Progenitor cell of endocrine pancreas (in vitro differentiated cells): Measurements from ENCODE around the gene LDLRAD2. TPM values are rescaled to one million over a fixed set of nuclear protein-coding genes. Genes with fewer than 3 reads are reported as not detected.
A peak's percentile ranks its signal among the peaks of the same experiment; 100 is the strongest.

Experiments
- DNase-seq: peaks from one replicate; pipeline ENCODE4 v3.0.0; 2021; ENCODE audit warnings: low spot score; ENCODE audit not compliant: unreplicated experiment
- H3K27ac Mint-ChIP-seq: 2 replicates; pipeline ENCODE4 v1.8.0; 2021; ENCODE audit warnings: mild to moderate bottlenecking, moderate library complexity, mixed read lengths
- H3K27me3 Mint-ChIP-seq: 2 replicates; pipeline ENCODE4 v1.8.0; 2021; ENCODE audit warnings: mixed read lengths
- H3K36me3 Mint-ChIP-seq: 2 replicates; pipeline ENCODE4 v1.8.0; 2022; ENCODE audit warnings: mixed read lengths; ENCODE audit not compliant: insufficient read depth
- H3K4me1 Mint-ChIP-seq: 2 replicates; pipeline ENCODE4 v1.8.0; 2021; ENCODE audit warnings: low read depth, mixed read lengths
- H3K4me3 Mint-ChIP-seq: 2 replicates; pipeline ENCODE4 v1.8.0; 2021; ENCODE audit warnings: low read depth, mild to moderate bottlenecking, moderate library complexity, mixed read lengths
- H3K9me3 Mint-ChIP-seq: 2 replicates; pipeline ENCODE4 v1.8.0; 2021; ENCODE audit warnings: low read depth, mixed read lengths
- CTCF ChIP-seq: fragments of 200-600 bp; sonication (generic); IDR thresholded peaks from one replicate; pipeline ENCODE4 v1.5.0; 2021; ENCODE audit warnings: antibody characterized with exemption, mild to moderate bottlenecking; ENCODE audit not compliant: unreplicated experiment
- total RNA-seq: library from RNA; stranded (reverse); gene quantifications from 2 replicates; pipeline ENCODE4 v1.2.1, GENCODE V29; 2021

Gene LDLRAD2
- total RNA-seq, 1 donor from 2014 or later = 0.77 TPM

DNA sequence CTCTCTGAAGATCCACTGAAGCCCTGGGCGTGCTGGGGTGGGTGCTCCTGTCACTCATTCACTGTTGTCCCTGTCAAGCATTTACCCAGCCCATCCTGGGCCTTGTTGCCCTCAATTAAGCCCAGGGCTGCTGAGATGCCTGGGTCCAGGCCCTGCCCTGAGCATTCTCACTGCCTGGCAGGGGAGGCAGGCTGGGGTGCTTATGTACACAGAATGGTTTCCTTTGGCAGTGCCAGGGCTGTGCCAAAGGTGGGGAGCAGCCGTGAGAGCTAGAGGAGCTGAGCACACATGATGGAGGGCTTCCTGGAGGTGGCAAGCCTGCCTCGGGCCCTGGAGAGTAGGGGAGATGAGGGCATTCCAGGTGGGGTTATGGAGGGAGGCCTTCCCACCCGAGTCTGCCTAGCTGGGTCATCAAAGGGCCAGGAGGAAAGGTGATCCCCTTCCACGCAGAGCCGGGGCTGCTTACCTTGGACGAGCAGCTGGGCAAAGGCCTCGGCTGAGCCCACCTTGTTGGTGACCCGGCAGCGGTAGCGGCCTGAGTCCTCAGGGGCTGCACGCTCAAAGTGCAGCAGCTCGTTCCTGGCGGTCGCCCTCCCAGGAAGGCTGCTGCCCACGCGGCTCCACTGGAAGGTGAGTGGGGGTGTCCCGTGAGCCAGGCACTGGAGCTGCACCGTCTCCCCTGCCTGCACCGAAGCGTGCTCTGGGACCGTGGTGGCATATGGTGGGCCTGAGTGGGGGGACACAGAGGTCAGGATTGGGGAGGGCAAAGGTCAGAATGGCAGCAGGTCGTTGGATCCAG lies 26.5 kb downstream of the LDLRAD2 start:
- no peak overlapping the region for H3K4me3 Mint-ChIP-seq
- no peak for DNase-seq
- H3K9me3 Mint-ChIP-seq = no peaks in the 10 kb centered on the region
- no peaks in the 10 kb centered on the region for H3K27me3 Mint-ChIP-seq
- no peak for TF ChIP-seq CTCF
- H3K27ac Mint-ChIP-seq = peak overlapping the region; percentile 67
- H3K36me3 Mint-ChIP-seq = peaks cover 40% of the 10 kb centered on the region
- no peaks in the 10 kb centered on the region for H3K4me1 Mint-ChIP-seq

- Mint-ChIP-seq H3K36me3 (peaks cover 32% of the 10 kb centered on the region), H3K27ac (no peak overlapping the region), H3K27me3 (no peaks in the 10 kb centered on the region), H3K4me3 (no peak overlapping the region), H3K4me1 (no peaks in the 10 kb centered on the region), H3K9me3 (no peaks in the 10 kb centered on the region)
- DNase-seq = no peak
- no peak for TF ChIP-seq CTCF
These were observed 27.4 kb downstream of the LDLRAD2 start for GRCh38 chr1:21839337-21840037.

DNA sequence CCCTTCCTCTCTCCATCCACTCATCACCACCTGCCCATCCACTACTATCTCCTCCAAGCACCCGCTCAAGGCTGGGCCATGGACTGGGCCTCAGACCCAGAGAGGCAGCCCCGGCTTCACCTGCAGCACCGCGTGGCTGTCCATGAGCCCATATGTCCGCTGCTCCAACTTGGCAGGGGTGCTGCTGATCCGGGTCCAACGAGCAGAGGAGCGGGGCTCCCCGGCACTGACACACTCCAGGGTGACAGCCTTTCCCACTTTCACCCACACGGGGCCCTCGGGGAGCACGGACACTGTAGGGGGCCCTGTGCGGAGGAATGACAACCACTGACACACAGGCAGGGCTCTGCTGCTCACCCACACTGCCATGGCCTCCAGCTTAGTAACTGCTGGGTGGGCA lies 28.9 kb downstream of the LDLRAD2 start:
- no peaks in the 10 kb centered on the region for H3K9me3 Mint-ChIP-seq

GRCh38 chr1:21841852-21842466 lies 29.9 kb downstream of the LDLRAD2 start:
- no peaks in the 10 kb centered on the region for H3K4me1 Mint-ChIP-seq
- no peak overlapping the region for H3K27ac Mint-ChIP-seq
- no peak overlapping the region for H3K4me3 Mint-ChIP-seq
- no peak for DNase-seq
- H3K9me3 Mint-ChIP-seq = no peaks in the 10 kb centered on the region
- H3K27me3 Mint-ChIP-seq = no peaks in the 10 kb centered on the region
- H3K36me3 Mint-ChIP-seq = peaks cover 20% of the 10 kb centered on the region
- no peak for TF ChIP-seq CTCF

More for the DNA sequence above, 28.9 kb downstream of the LDLRAD2 start:
- Mint-ChIP-seq H3K27me3 (no peaks in the 10 kb centered on the region), H3K4me1 (no peaks in the 10 kb centered on the region), H3K4me3 (no peak overlapping the region), H3K27ac (peak overlapping the region; percentile 83), H3K36me3 (peaks cover 22% of the 10 kb centered on the region)
- DNase-seq = no peak
- TF ChIP-seq CTCF = no peak

DNA sequence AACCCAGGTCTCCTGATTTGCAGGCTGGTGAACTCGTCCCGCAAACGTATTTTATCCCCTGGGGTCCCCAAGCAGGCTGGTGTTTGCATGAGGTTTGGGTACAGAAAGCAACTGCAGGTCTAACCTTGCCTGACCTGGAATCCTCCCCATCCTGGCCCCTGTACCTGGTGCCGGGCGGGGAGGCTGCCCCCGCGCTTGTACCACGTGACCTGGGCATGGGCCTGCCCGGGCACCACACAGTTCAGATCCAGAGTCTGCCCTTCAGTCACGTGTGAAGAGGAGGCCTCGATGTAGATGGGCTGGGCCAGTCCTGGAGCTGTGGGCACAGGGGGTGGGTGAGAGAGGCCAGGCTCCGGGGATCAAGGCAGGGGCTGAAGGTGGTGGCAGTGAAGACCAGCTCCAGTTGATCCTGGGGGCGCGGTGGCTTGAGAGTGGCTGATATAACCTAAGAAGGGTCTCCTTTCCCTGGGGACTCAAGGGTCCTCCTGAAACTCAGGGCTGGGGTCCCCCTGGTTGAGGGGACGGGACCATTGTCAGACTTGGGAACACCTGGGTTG lies 30.6 kb downstream of the LDLRAD2 start:
- Mint-ChIP-seq H3K9me3 (no peaks in the 10 kb centered on the region), H3K36me3 (peaks cover 20% of the 10 kb centered on the region), H3K4me1 (no peaks in the 10 kb centered on the region), H3K27ac (no peak overlapping the region), H3K27me3 (no peaks in the 10 kb centered on the region), H3K4me3 (no peak overlapping the region)
- DNase-seq = no peak
- TF ChIP-seq CTCF = no peak
